ENCODE measurements around the gene ALAS1.
A peak's percentile ranks its signal among the peaks of the same experiment; 100 is the strongest.

Gene ALAS1

GRCh38 chr3:52243791-52244628 lies 46.0 kb downstream of the ALAS1 start:
- no peak overlapping the region for H3K4me3 ChIP-seq (ENCODE audit: low read length)
- no peak for DNase-seq (ENCODE audit: low read depth, low spot score)

- H3K4me3 ChIP-seq (ENCODE audit: low read length), result peak within 1 kb of the TSS; percentile 61
- no peak for DNase-seq (ENCODE audit: low read depth, low spot score)
Measured at GRCh38 chr3:52245322-52246263, 47.6 kb downstream of the ALAS1 start, which contains the start of gene PPM1M. Gene PPM1M, plus strand, starts transcription at chr3:52245759. Its CDS starts 66 bp downstream, at chr3:52245825.

DNA sequence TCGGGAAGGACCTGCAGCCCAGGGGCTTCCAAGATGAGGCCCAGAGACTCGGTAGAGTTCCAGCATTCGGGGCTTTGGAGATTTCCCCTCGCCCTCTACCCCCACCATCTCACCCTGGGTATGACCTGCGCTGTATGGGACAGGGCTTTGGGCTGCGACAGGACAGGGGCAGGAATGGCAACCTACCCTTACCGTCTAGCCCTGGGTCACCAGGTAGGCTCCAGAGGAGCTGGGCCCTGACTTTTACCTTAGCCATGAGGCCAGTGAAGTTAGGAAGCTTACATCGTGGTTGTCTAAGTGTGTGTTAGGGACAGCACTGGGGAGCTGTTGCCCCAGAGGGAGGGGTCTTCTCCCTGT lies 48.3 kb downstream of the ALAS1 start:
- peak overlapping the region; percentile 61 for H3K4me3 ChIP-seq (ENCODE audit: low read length)

DNA sequence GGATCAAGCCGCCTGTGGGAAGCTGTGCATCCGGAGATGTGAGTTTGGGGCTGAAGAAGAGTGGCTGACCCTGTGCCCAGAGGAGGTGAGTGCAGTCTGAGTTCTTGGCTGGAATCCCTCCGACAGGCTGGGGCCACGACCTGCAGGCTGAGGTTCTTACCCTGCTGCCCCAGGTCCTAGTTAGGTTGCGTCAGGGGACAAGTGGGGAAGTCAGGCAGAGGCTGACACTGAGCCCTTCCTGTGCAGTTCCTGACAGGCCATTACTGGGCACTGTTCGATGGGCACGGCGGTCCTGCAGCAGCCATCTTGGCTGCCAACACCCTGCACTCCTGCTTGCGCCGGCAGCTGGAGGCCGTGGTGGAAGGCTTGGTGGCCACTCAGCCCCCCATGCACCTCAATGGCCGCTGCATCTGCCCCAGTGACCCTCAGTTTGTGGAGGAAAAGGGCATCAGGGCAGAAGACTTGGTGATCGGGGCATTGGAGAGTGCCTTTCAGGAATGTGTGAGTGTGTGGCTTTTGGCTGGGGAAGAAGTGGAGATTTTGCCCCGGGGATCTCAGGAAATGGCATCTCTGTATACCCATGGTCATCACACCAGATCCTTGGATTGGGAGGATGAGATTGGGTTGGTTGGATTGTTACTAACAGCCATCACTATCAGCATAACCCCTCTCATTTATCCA lies 48.9 kb downstream of the ALAS1 start:
- DNase-seq (ENCODE audit: low read depth, low spot score), result no peak
- H3K4me3 ChIP-seq (ENCODE audit: low read length), result peak overlapping the region; percentile 61; the same call in 1 of the 2 replicates

More for the DNA sequence above, 48.3 kb downstream of the ALAS1 start:
- DNase-seq (ENCODE audit: low read depth, low spot score), result no peak

DNA sequence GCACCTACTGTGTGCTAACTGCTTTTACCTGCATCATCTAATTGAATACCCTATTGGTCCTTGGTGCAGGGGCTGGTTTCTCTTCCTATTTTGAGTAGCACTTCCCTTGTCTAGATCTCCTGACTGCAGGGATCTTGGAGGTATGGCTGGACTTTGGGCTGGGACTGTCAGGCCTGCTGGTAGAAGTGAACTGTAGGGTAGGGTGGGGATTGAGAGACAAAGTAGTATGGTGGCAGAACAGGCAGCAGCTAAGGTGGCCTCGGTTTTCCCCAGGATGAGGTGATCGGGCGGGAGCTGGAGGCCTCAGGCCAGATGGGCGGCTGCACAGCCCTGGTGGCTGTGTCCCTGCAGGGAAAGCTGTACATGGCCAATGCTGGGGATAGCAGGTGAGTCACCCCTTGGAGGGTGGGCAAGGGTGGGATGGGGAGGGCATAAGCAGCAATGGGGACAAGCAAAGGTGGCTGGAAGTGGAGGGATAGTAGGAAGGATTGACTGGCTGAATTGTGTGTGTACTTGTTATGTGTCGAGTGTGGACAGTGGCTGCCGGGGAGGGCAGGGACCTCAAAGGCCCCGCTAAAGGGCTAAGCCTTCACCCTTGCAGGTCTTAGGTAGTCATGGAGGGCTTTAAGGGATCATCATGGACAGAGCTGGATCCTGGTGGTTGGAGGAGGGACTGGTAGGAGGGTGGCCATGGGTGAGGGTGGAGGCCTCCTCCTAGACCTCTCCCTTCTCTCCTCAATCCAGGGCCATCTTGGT lies 49.6 kb downstream of the ALAS1 start:
- DNase-seq (ENCODE audit: low read depth, low spot score), result no peak
- no peak overlapping the region for H3K4me3 ChIP-seq (ENCODE audit: low read length)

- no peak for DNase-seq (ENCODE audit: low read depth, low spot score)
- H3K4me3 ChIP-seq (ENCODE audit: low read length), result no peak overlapping the region
Measured at GRCh38 chr3:52248165-52248541, 50.2 kb downstream of the ALAS1 start.

GRCh38 chr3:52248816-52249547 lies 51.0 kb downstream of the ALAS1 start:
- no peak for DNase-seq (ENCODE audit: low read depth, low spot score)

DNA sequence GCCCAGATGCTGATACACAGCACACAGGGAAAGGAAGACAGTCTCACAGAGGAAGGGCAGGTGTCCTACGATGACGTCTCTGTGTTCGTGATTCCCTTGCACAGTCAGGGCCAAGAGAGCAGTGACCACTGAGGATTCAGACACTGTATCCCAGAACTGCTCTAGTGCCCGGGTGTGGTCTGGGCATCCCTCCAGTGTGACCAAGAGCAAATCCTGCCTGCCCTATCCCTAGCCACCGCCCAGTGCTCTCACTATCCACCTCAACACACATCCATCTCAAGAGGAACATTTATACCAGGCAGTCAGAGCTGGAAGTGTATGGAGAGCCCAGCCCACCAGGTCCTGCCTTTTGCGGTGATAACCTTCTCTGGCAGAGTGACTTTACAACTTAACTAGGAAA lies 51.7 kb downstream of the ALAS1 start:
- no peak for DNase-seq (ENCODE audit: low read depth, low spot score)
- H3K4me3 ChIP-seq (ENCODE audit: low read length), result no peak overlapping the region

More at GRCh38 chr3:52248816-52249547, 51.0 kb downstream of the ALAS1 start:
- H3K4me3 ChIP-seq (ENCODE audit: low read length), result no peak overlapping the region

DNA sequence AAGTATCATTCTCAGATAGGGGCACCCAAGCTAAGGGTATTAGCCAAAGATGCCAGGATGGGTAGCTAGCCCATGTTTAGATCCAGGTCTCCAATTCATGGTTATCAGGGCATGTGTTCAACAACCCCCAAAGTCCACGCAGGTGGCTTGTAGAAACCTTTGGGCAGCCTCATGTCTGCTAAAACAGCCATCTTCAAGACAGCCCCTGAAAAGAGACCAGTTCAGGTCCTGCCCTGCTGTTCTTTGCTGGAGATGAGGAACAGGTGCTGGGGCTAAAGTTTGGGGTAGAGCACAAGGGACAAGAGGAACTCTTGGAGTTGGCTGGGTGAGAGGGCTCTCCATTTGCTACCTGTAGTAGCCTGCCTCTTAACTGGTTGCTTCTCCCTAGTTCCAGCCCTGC lies 52.2 kb downstream of the ALAS1 start:
- DNase-seq (ENCODE audit: low read depth, low spot score), result no peak
- no peak overlapping the region for H3K4me3 ChIP-seq (ENCODE audit: low read length)

DNA sequence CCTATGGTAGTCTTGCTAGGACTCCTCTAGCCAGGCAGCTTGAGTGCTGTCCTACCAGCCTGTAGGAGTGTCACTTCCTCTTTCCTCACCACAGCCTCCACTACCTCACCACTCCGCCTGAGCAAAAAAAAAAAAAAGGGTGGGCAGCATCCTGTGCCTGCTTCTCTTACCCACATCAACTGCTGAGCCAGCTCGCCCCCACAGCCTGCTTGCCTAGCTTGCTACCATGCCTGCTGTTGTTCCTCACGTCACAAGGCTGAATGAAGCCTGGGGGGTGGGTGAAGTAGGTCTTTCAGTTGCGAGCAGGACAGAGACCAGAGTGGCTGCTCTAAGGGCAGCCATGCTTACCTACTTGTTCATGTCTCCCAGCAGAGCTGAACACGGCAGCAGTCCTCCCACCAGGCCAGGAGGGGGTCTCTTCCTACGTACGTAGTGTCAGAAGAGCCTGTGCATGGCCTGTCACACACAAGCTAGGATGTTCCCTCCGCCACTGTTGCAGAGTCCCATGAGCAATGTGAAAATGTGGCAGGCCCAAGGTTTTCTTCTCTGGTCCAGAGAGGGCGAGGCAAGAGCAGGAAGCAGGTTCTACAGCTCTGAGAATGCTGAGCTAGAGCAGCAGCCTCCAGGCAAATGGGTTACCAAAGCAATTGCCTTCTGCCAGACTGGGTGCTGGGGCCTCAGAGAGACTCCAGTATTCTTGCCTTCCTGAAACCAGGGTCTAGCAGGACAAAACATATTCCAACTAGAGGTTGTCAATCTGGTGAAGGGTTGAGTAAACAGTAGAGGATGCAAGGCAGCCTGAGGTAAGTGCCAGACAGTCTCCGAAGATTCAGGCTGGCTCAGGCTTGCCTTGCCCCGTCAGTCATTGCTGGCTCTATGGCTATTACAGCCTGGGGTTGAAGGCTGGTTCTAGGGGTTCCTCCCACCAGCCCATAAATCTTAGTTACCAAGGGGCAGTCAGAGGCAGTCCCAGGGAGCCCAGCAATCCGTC lies 55.6 kb downstream of the ALAS1 start:
- DNase-seq (ENCODE audit: low read depth, low spot score), result peak; percentile 96
- H3K4me3 ChIP-seq (ENCODE audit: low read length), result peak overlapping the region; percentile 27

DNA sequence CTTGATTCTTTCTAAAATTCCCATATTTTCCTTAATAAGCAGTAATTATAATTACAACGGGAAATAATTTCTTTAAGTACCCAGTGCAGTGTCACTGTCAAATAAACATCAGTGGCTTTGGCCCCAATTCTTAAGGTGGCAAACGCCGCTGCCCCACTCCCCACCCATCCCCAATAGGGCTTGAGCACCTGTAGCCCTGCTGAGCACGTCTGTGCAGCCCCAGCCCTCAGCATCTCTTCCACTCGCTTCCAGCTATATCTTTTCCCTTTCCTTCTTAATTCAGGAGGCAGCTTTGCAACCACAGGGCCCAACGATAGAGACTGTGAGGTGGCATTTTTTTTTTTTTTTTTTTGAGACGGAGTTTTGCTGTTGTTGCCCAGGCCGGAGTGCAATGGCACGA lies 56.6 kb downstream of the ALAS1 start:
- no peak for DNase-seq (ENCODE audit: low read depth, low spot score)
- H3K4me3 ChIP-seq (ENCODE audit: low read length), result no peak overlapping the region

GRCh38 chr3:52256159-52256558 lies 58.2 kb downstream of the ALAS1 start:
- H3K4me3 ChIP-seq (ENCODE audit: low read length), result no peak overlapping the region

DNA sequence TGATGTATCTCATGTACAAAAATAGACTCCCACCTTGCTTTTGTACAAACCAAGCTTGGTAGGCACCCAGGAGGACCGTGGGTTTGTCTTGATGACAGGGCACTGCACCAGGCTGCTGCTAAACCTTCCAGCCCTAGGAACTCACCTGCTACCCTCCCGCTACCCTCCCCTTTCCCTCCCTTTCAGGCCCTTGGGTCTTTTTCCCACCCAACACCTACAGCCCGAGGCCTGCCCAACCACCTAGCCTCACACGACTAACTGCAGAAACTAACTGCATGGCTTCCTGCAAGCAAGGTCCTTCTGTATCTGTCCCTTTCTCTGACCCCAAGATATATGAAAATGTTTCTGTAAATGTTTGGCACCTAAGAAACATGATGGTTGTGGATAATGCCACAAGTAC lies 58.7 kb downstream of the ALAS1 start:
- no peak for DNase-seq (ENCODE audit: low read depth, low spot score)
- no peak overlapping the region for H3K4me3 ChIP-seq (ENCODE audit: low read length)

More at GRCh38 chr3:52256159-52256558, 58.2 kb downstream of the ALAS1 start:
- no peak for DNase-seq (ENCODE audit: low read depth, low spot score)

GRCh38 chr3:52257911-52258310 lies 60.0 kb downstream of the ALAS1 start:
- H3K4me3 ChIP-seq (ENCODE audit: low read length), result no peak overlapping the region
- DNase-seq (ENCODE audit: low read depth, low spot score), result no peak

- no peak for DNase-seq (ENCODE audit: low read depth, low spot score)
- no peak overlapping the region for H3K4me3 ChIP-seq (ENCODE audit: low read length)
Measured at GRCh38 chr3:52259035-52259434, 61.1 kb downstream of the ALAS1 start.

DNA sequence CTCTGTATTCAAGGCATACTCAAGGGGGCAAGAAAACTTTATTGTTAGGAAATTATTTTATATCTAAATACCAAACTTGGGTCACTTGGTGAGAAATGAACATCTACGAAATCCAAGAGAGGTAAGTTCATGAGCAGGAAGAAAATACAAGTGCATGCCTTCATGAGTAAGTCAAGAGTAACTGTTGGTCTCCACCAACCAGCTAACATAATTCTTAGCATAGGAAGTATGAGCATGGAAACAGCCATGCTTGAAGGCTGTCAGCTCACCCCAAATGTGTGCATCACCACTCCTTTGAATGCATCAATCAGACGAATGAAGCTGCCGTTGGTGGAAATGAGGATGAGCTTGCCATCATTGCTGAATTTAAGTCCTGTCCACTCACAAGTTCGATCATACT lies 61.5 kb downstream of the ALAS1 start:
- DNase-seq (ENCODE audit: low read depth, low spot score), result no peak
- no peak overlapping the region for H3K4me3 ChIP-seq (ENCODE audit: low read length)

DNA sequence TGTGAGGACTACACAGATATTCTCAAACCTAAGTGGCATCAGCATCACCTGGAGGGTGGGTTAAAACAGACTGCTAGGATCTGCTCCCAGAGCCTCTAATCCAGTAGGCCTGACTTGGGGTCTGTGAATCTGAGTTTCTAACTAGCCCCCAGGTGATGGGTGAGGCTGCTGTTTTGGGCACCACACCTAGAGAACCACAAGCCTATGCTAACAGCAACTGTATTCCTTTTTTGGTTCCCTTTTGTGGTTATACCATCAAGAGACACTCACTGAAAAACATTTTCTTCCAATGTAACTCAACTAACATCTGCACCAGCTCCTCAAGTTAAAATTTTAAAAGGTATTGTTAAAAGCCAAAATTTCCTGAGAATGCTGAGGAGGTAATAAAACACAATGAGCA lies 64.5 kb downstream of the ALAS1 start:
- no peak for DNase-seq (ENCODE audit: low read depth, low spot score)
- no peak overlapping the region for H3K4me3 ChIP-seq (ENCODE audit: low read length)
